OCI-LY7 (cell line): ENCODE measurements around the gene OSCAR. TPM values are rescaled to one million over a fixed set of nuclear protein-coding genes. Genes with fewer than 3 reads are reported as not detected.

Experiments
- BruUV-seq: library from RNA; stranded (reverse); fragments of 400-500 nt; replicated peaks from 2 replicates; lab custom pipeline; 2021; lab: Mats Ljungman, UMichigan
- CTCF ChIA-PET: fragments of 300-600 bp; sonication (Branson Sonifier 250); formaldehyde crosslinking; loops from one replicate; lab custom pipeline; 2022; ENCODE audit warnings: antibody characterized with exemption; ENCODE audit not compliant: unreplicated experiment; lab: Charles Lee
- POLR2A ChIA-PET: fragments of 300-600 bp; sonication (Branson Sonifier 250); formaldehyde crosslinking; loops from one replicate; lab custom pipeline; 2022; ENCODE audit warnings: antibody characterized with exemption; lab: Charles Lee
- DNase-seq: peaks from one replicate; pipeline ENCODE4 v3.0.0-alpha.2; 2015; ENCODE audit warnings: low spot score
- H2AFZ ChIP-seq: fragments of 200-600 bp; sonication (generic), shearing (Covaris generic); 2 replicates; pipeline ENCODE4 v1.6.1; 2014; ENCODE audit warnings: mild to moderate bottlenecking, antibody characterized with exemption, low read length, moderate library complexity
- H3K27ac ChIP-seq: fragments of 200-600 bp; sonication (generic); 2 replicates; pipeline ENCODE4 v1.5.1; 2014; ENCODE audit warnings: mixed run types, low read depth, mild to moderate bottlenecking, moderate library complexity, low read length, inconsistent platforms; ENCODE audit not compliant: poor library complexity, severe bottlenecking
- H3K36me3 ChIP-seq: fragments of 200-600 bp; sonication (generic); 2 replicates; pipeline ENCODE4 v1.6.1; 2014; ENCODE audit warnings: mild to moderate bottlenecking, antibody characterized with exemption, low read length, moderate library complexity, mixed read lengths; ENCODE audit not compliant: insufficient read depth
- H3K4me1 ChIP-seq: fragments of 200-600 bp; sonication (generic); 2 replicates; pipeline ENCODE4 v1.5.1; 2014; ENCODE audit warnings: mild to moderate bottlenecking, low read length; ENCODE audit not compliant: insufficient read depth, poor library complexity, severe bottlenecking
- H3K4me2 ChIP-seq: fragments of 200-600 bp; sonication (generic); 2 replicates; pipeline ENCODE4 v1.6.1; 2014; ENCODE audit warnings: mild to moderate bottlenecking, low read length
- H3K4me3 ChIP-seq: fragments of 200-600 bp; sonication (generic); 2 replicates; pipeline ENCODE4 v1.5.1; 2014; ENCODE audit warnings: mild to moderate bottlenecking, low read depth, low read length; ENCODE audit not compliant: poor library complexity, severe bottlenecking
- H3K79me2 ChIP-seq: fragments of 200-600 bp; sonication (generic); 2 replicates; pipeline ENCODE4 v1.6.1; 2016; ENCODE audit warnings: low read depth, mild to moderate bottlenecking, low read length, moderate library complexity, mixed read lengths; ENCODE audit not compliant: insufficient read depth
- H3K9me2 ChIP-seq: fragments of 200-600 bp; sonication (generic); 2 replicates; pipeline ENCODE4 v1.6.1; 2016; ENCODE audit warnings: mild to moderate bottlenecking, low read length, mixed read lengths; ENCODE audit not compliant: insufficient read depth
- H3K9me3 ChIP-seq: fragments of 200-600 bp; sonication (generic); 2 replicates; pipeline ENCODE4 v1.6.1; 2014; ENCODE audit warnings: mild to moderate bottlenecking, mixed run types, low read length, mixed read lengths
- H4K20me1 ChIP-seq: fragments of 200-600 bp; sonication (generic); 2 replicates; pipeline ENCODE4 v1.6.1; 2014; ENCODE audit warnings: mild to moderate bottlenecking, antibody characterized with exemption, low read length, moderate library complexity, mixed read lengths; ENCODE audit not compliant: insufficient read depth
- EZH2phosphoT487 ChIP-seq: fragments of 200-600 bp; sonication (generic); IDR thresholded peaks from 2 replicates; pipeline ENCODE4 v1.6.1; 2018; ENCODE audit warnings: low read depth, borderline replicate concordance, mild to moderate bottlenecking, mixed run types, antibody characterized with exemption, low read length, moderate library complexity, mixed read lengths
- intact Hi-C: fragments of 100-400 bp; cut with micrococcal nuclease; formaldehyde crosslinking; loops from one replicate; pipeline ENCODE4 v1.10.0; 2022; ENCODE audit not compliant: unreplicated experiment
- total RNA-seq, 2 experiments: library from RNA; depleted of rRNA in 1 of 2; stranded (reverse); fragments of >200 nt in 1 of 2; shearing (Covaris generic) in 1 of 2; gene quantifications; 2 replicates each; pipeline ENCODE4 v1.2.3, GENCODE V29; 2014 to 2022
- TF ChIP-seq, protein P1 (sequence below): fragments of 200-600 bp; sonication (generic); conservative IDR thresholded peaks from 2 replicates; pipeline ENCODE4 v1.5.1; 2014; ENCODE audit warnings: mild to moderate bottlenecking, antibody characterized with exemption, low read length, moderate library complexity, mixed read lengths

OSCAR gene
- total RNA-seq, 2 experiments from 2014 or later, result 0.32 TPM; not detected in 1

DNA sequence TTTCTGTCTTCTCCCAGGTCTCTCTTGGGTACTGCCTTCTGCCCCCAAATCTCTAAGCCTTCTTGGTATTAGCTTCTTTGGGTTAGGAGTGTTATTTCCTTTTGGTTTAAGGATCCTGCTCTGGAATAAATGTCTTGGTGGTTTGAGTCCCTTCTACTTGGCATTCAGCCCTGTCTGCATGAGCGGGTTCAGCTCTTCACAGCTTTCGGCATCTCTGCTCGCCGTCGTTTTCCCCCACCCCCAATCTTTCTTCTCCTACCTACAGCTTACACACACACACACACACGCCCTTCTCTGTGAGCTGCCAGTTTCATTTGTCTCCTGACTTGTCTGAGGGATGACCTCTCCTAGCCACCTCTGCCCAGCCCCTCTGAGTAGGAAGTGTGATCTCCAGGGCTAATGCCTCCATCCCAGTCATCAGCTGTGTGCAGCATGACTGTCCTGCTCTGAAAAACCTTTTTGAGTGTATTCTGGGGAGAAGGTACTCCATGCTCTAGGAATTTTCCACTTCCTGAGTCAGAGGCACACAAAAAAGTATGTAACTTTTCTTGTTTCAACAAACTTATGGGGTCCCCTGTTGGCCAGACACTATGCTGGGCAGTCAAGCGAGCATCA lies 41.7 kb upstream of the OSCAR start:
- no peak for TF ChIP-seq EZH2phosphoT487
- TF ChIP-seq, protein P1, sequence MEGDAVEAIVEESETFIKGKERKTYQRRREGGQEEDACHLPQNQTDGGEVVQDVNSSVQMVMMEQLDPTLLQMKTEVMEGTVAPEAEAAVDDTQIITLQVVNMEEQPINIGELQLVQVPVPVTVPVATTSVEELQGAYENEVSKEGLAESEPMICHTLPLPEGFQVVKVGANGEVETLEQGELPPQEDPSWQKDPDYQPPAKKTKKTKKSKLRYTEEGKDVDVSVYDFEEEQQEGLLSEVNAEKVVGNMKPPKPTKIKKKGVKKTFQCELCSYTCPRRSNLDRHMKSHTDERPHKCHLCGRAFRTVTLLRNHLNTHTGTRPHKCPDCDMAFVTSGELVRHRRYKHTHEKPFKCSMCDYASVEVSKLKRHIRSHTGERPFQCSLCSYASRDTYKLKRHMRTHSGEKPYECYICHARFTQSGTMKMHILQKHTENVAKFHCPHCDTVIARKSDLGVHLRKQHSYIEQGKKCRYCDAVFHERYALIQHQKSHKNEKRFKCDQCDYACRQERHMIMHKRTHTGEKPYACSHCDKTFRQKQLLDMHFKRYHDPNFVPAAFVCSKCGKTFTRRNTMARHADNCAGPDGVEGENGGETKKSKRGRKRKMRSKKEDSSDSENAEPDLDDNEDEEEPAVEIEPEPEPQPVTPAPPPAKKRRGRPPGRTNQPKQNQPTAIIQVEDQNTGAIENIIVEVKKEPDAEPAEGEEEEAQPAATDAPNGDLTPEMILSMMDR, result no peak
- Histone ChIP-seq H3K79me2 (peaks cover 34% of the 10 kb centered on the region), H3K4me1 (peaks cover 14% of the 10 kb centered on the region), H2AFZ (no peak overlapping the region), H4K20me1 (no peaks in the 10 kb centered on the region; the same call in 1 of the 2 replicates), H3K9me2 (no peaks in the 10 kb centered on the region), H3K27ac (no peak overlapping the region), H3K4me2 (no peak overlapping the region), H3K9me3 (no peaks in the 10 kb centered on the region), H3K4me3 (no peak overlapping the region), H3K36me3 (peaks cover 82% of the 10 kb centered on the region)
- CTCF ChIA-PET, result no interaction called here
- POLR2A ChIA-PET, result no interaction called here
- no peak for DNase-seq
- intact Hi-C loops, result no loop called here
- BruUV-seq, result no TSS peak

DNA sequence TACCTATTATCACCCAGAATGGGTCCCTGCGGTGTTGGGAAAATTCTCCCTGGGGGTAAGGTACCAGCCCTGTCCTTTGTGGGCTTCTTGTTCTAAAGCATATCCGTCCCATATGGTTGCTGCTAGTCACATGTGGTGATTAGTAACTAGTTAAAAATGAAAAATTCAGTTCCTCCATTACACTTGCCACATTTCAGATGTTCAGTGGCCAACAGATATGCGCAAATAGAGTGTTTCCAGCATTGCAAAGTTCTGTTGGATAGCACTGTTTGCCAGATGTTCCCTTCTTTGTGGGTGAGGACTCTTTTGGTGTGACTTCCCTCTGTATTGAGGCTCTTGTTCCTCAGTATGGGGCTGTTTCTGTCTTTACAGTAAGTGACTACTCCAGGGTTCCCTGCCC lies 40.8 kb upstream of the OSCAR start:
- POLR2A ChIA-PET, result no interaction called here
- H3K79me2 ChIP-seq, result peaks cover 34% of the 10 kb centered on the region
- CTCF ChIA-PET, result no interaction called here

More for the DNA sequence above, 40.8 kb upstream of the OSCAR start:
- Histone ChIP-seq H4K20me1 (no peaks in the 10 kb centered on the region; the same call in 1 of the 2 replicates), H3K4me1 (peaks cover 15% of the 10 kb centered on the region), H2AFZ (no peak overlapping the region), H3K9me3 (no peaks in the 10 kb centered on the region), H3K4me3 (no peak overlapping the region), H3K4me2 (no peak overlapping the region), H3K36me3 (peaks cover 72% of the 10 kb centered on the region), H3K27ac (no peak overlapping the region), H3K9me2 (no peaks in the 10 kb centered on the region)
- intact Hi-C loops, result no loop called here
- DNase-seq, result no peak
- no peak for TF ChIP-seq EZH2phosphoT487
- TF ChIP-seq, protein P1, result no peak
- BruUV-seq, result no TSS peak
